Naive thymus-derived CD4-positive, alpha-beta T cell (primary cell): ENCODE data around the gene POPDC3. TPM values are rescaled to one million over a fixed set of nuclear protein-coding genes. Genes with fewer than 3 reads are reported as not detected.

Experiments
- ATAC-seq: fragments of 150-1000 bp; cut with Tn5 transposase; 2 replicates; pipeline ENCODE4 v1.10.0; 2021; ENCODE audit warnings: mild to moderate bottlenecking, moderate library complexity
- CTCF ChIA-PET: fragments of 350-600 bp; sonication (Branson Sonifier 250); formaldehyde crosslinking; loops from one replicate; lab custom pipeline; 2021; ENCODE audit warnings: antibody characterized with exemption; lab: Charles Lee
- POLR2A ChIA-PET: fragments of 350-600 bp; sonication (Branson Sonifier 250); formaldehyde crosslinking; loops from one replicate; lab custom pipeline; 2021; ENCODE audit warnings: antibody characterized with exemption, inconsistent platforms; lab: Charles Lee
- DNase-seq, 9 donors: peaks; one replicate each; pipeline versions ENCODE4 v3.0.0 to v3.0.0-alpha.2; 2020 to 2022; ENCODE audit warnings: mixed read lengths in 1 of 9
- H3K27ac ChIP-seq: one replicate; pipeline ENCODE4 v1.7.0; 2013; ENCODE audit warnings: mild to moderate bottlenecking, low read depth, low read length, moderate library complexity
- H3K27me3 ChIP-seq, 2 donors: one replicate each; pipeline ENCODE4 v1.7.0; 2013; ENCODE audit warnings: low read length in 2 of 2, mild to moderate bottlenecking in 2 of 2, moderate library complexity in 2 of 2; ENCODE audit not compliant: control insufficient read depth in 2 of 2, insufficient read depth in 2 of 2
- H3K36me3 ChIP-seq, 3 experiments: 1 replicate in 2 of 3; 2 replicates in 1 of 3; pipeline ENCODE4 v1.7.0; 2013; ENCODE audit warnings: low read length in 3 of 3, mild to moderate bottlenecking in 3 of 3, moderate library complexity in 1 of 3; ENCODE audit not compliant: insufficient read depth in 3 of 3, control insufficient read depth in 2 of 3
- H3K4me1 ChIP-seq, 2 donors: one replicate each; pipeline ENCODE4 v1.7.0; 2013; ENCODE audit warnings: low read length in 2 of 2, mild to moderate bottlenecking in 2 of 2, moderate library complexity in 1 of 2; ENCODE audit not compliant: control insufficient read depth in 2 of 2, insufficient read depth in 2 of 2
- H3K4me3 ChIP-seq: 2 replicates; pipeline ENCODE4 v1.7.0; 2013; ENCODE audit warnings: mild to moderate bottlenecking, low read length
- H3K9me3 ChIP-seq, 3 experiments: 1 replicate in 2 of 3; 2 replicates in 1 of 3; pipeline ENCODE4 v1.7.0; 2013; ENCODE audit warnings: low read length in 3 of 3; ENCODE audit not compliant: control insufficient read depth in 2 of 3
- H3K27ac Mint-ChIP-seq, 9 donors: one replicate each; pipeline ENCODE4 v1.8.0; 2020 to 2022; ENCODE audit warnings: mixed read lengths in 9 of 9, mild to moderate bottlenecking in 8 of 9, moderate library complexity in 5 of 9, inconsistent platforms in 2 of 9
- H3K27me3 Mint-ChIP-seq, 5 donors: one replicate each; pipeline ENCODE4 v1.8.0; 2021 to 2022; ENCODE audit warnings: mixed read lengths in 5 of 5, mild to moderate bottlenecking in 1 of 5
- H3K36me3 Mint-ChIP-seq, 5 donors: one replicate each; pipeline ENCODE4 v1.8.0; 2020 to 2022; ENCODE audit warnings: mixed read lengths in 5 of 5, mild to moderate bottlenecking in 3 of 5, inconsistent platforms in 1 of 5
- H3K4me1 Mint-ChIP-seq, 7 donors: one replicate each; pipeline ENCODE4 v1.8.0; 2020 to 2022; ENCODE audit warnings: mixed read lengths in 7 of 7, mild to moderate bottlenecking in 3 of 7, inconsistent platforms in 1 of 7
- H3K4me3 Mint-ChIP-seq, 10 donors: one replicate each; pipeline ENCODE4 v1.8.0; 2020 to 2022; ENCODE audit warnings: mild to moderate bottlenecking in 10 of 10, mixed read lengths in 10 of 10, moderate library complexity in 6 of 10, inconsistent platforms in 2 of 10
- H3K9me3 Mint-ChIP-seq, 11 donors: one replicate each; pipeline ENCODE4 v1.8.0; 2020 to 2022; ENCODE audit warnings: mixed read lengths in 11 of 11, mild to moderate bottlenecking in 4 of 11, inconsistent platforms in 1 of 11, moderate library complexity in 1 of 11
- intact Hi-C, 2 donors: fragments of 100-400 bp; cut with micrococcal nuclease; formaldehyde crosslinking; loops; one replicate each; pipeline ENCODE4 v1.15.1; 2023
- polyA plus RNA-seq, 2 donors: library from polyadenylated mRNA; unstranded; fragments of 300-500 nt; fragmentation: Illumina TruSeq; gene quantifications; one replicate each; pipeline ENCODE4 v1.2.3, GENCODE V29; 2021
- total RNA-seq, 6 experiments: library from RNA in 5 of 6; stranded (reverse) in 5 of 6; gene quantifications; 1 replicate in 5 of 6; 2 replicates in 1 of 6; pipeline ENCODE4 v1.2.3 and lab custom pipeline; 2021 to 2026

Gene POPDC3
- total and polyA plus RNA-seq, 7 experiments from 2014 or later, result not detected

GRCh38 chr6:105163183-105163582, 16.6 kb downstream of the POPDC3 start:
- Histone ChIP-seq H3K9me3 (no peaks in the 10 kb centered on the region), H3K4me1 (no peaks in the 10 kb centered on the region), H3K4me3 (no peak overlapping the region), H3K27me3 (peaks cover 0 to 3% of the 10 kb centered on the region in 2 donors), H3K27ac (no peak overlapping the region), H3K36me3 (no peaks in the 10 kb centered on the region)
- H3K27ac Mint-ChIP-seq, result no peak overlapping the region
- H3K4me3 Mint-ChIP-seq, result no peak overlapping the region
- POLR2A ChIA-PET, result no interaction called here
- peaks cover 20 to 51% (median 42%) of the 10 kb centered on the region in 5 donors for H3K27me3 Mint-ChIP-seq
- no peaks in the 10 kb centered on the region for H3K9me3 Mint-ChIP-seq
- intact Hi-C loops, result no loop called here
- CTCF ChIA-PET, result interaction anchor here (0.7 kb wide), 1 partner anchor 137 kb away, joined by 3 read pairs; no protein-coding TSS in a partner anchor
- ATAC-seq (no peak), DNase-seq (no peak)
- no peaks in the 10 kb centered on the region for H3K36me3 Mint-ChIP-seq
- no peaks in the 10 kb centered on the region for H3K4me1 Mint-ChIP-seq

DNA sequence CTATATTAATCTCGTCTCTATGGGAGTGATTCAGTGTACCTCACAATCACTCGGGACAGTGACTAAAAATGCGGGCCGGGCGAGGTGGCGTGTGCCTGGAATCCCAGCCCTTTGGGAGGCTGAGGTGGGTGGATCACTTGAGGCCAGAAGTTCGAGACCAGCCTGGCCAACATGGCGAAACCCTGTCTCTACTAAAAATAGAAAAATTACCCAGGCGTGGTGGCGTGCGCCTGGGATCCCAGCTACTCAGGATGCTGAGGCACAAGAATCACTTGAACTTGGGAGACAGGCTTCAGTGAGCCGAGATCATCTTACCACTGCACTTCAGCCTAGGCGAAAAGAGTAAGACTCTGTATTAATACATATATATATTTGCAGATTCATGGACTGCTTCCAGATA, 17.4 kb downstream of the POPDC3 start:
- no peaks in the 10 kb centered on the region for H3K4me1 ChIP-seq
- DNase-seq, result no peak
- ATAC-seq, result no peak
- no peaks in the 10 kb centered on the region for H3K9me3 ChIP-seq
- Mint-ChIP-seq H3K4me1 (no peaks in the 10 kb centered on the region), H3K27ac (no peak overlapping the region), H3K9me3 (no peaks in the 10 kb centered on the region), H3K27me3 (peaks cover 20 to 49% (median 38%) of the 10 kb centered on the region in 5 donors), H3K4me3 (no peak overlapping the region), H3K36me3 (no peaks in the 10 kb centered on the region)
- peaks cover 0 to 3% of the 10 kb centered on the region in 2 donors for H3K27me3 ChIP-seq
- H3K27ac ChIP-seq, result no peak overlapping the region
- no peak overlapping the region for H3K4me3 ChIP-seq
- H3K36me3 ChIP-seq, result no peaks in the 10 kb centered on the region
- ChIA-PET POLR2A (no interaction called here), CTCF (no interaction called here)
- intact Hi-C loops, result no loop called here

GRCh38 chr6:105161421-105161820, 18.4 kb downstream of the POPDC3 start:
- Mint-ChIP-seq H3K9me3 (no peaks in the 10 kb centered on the region), H3K4me3 (no peak overlapping the region), H3K27me3 (peaks cover 13 to 40% (median 30%) of the 10 kb centered on the region in 5 donors), H3K36me3 (no peaks in the 10 kb centered on the region), H3K4me1 (no peaks in the 10 kb centered on the region), H3K27ac (no peak overlapping the region)
- no peaks in the 10 kb centered on the region for H3K4me1 ChIP-seq
- ChIA-PET POLR2A (no interaction called here), CTCF (no interaction called here)
- no peak for ATAC-seq
- H3K9me3 ChIP-seq, result no peaks in the 10 kb centered on the region
- H3K36me3 ChIP-seq, result no peaks in the 10 kb centered on the region
- no peak overlapping the region for H3K27ac ChIP-seq
- H3K27me3 ChIP-seq, result peaks cover 0 to 3% of the 10 kb centered on the region in 2 donors
- intact Hi-C loops, result no loop called here
- no peak overlapping the region for H3K4me3 ChIP-seq
- no peak for DNase-seq

- Mint-ChIP-seq H3K36me3 (no peaks in the 10 kb centered on the region), H3K4me1 (peaks cover 0 to 2% (median 0%) of the 10 kb centered on the region in 7 donors), H3K27ac (no peak overlapping the region), H3K27me3 (peaks cover 15 to 22% (median 20%) of the 10 kb centered on the region in 5 donors), H3K9me3 (no peaks in the 10 kb centered on the region), H3K4me3 (no peak overlapping the region)
- H3K4me3 ChIP-seq, result no peak overlapping the region
- intact Hi-C loops, result no loop called here
- no peak for DNase-seq
- H3K4me1 ChIP-seq, result no peaks in the 10 kb centered on the region
- CTCF ChIA-PET, result no interaction called here
- H3K36me3 ChIP-seq, result no peaks in the 10 kb centered on the region
- no peaks in the 10 kb centered on the region for H3K27me3 ChIP-seq
- POLR2A ChIA-PET, result no interaction called here
- no peak for ATAC-seq
- H3K27ac ChIP-seq, result no peak overlapping the region
- H3K9me3 ChIP-seq, result no peaks in the 10 kb centered on the region
Measured at GRCh38 chr6:105153676-105154075, 26.1 kb downstream of the POPDC3 start.

GRCh38 chr6:105152880-105153279, 26.9 kb downstream of the POPDC3 start:
- H3K4me1 ChIP-seq, result no peaks in the 10 kb centered on the region
- DNase-seq, result no peak
- H3K9me3 ChIP-seq, result no peaks in the 10 kb centered on the region
- no peak for ATAC-seq
- Mint-ChIP-seq H3K4me3 (no peak overlapping the region), H3K4me1 (peaks cover 0 to 2% (median 0%) of the 10 kb centered on the region in 7 donors), H3K36me3 (no peaks in the 10 kb centered on the region), H3K27ac (no peak overlapping the region), H3K27me3 (peaks cover 9 to 18% (median 17%) of the 10 kb centered on the region in 5 donors), H3K9me3 (no peaks in the 10 kb centered on the region)
- no peak overlapping the region for H3K27ac ChIP-seq
- POLR2A ChIA-PET, result no interaction called here
- CTCF ChIA-PET, result no interaction called here
- intact Hi-C loops, result no loop called here
- H3K27me3 ChIP-seq, result no peaks in the 10 kb centered on the region
- no peak overlapping the region for H3K4me3 ChIP-seq
- H3K36me3 ChIP-seq, result no peaks in the 10 kb centered on the region

- POLR2A ChIA-PET, result no interaction called here
- Histone ChIP-seq H3K36me3 (no peaks in the 10 kb centered on the region), H3K9me3 (no peaks in the 10 kb centered on the region), H3K27ac (no peak overlapping the region), H3K4me1 (no peaks in the 10 kb centered on the region), H3K4me3 (no peak overlapping the region), H3K27me3 (no peaks in the 10 kb centered on the region)
- CTCF ChIA-PET, result no interaction called here
- no peaks in the 10 kb centered on the region for H3K36me3 Mint-ChIP-seq
- no peak overlapping the region for H3K4me3 Mint-ChIP-seq
- no peaks in the 10 kb centered on the region for H3K9me3 Mint-ChIP-seq
- ATAC-seq, result no peak
- peaks cover 9 to 18% (median 17%) of the 10 kb centered on the region in 5 donors for H3K27me3 Mint-ChIP-seq
- H3K4me1 Mint-ChIP-seq, result peaks cover 0 to 2% (median 0%) of the 10 kb centered on the region in 7 donors
- intact Hi-C loops, result no loop called here
- H3K27ac Mint-ChIP-seq, result no peak overlapping the region
- DNase-seq, result no peak
Measured at GRCh38 chr6:105151644-105152043, 28.2 kb downstream of the POPDC3 start.

DNA sequence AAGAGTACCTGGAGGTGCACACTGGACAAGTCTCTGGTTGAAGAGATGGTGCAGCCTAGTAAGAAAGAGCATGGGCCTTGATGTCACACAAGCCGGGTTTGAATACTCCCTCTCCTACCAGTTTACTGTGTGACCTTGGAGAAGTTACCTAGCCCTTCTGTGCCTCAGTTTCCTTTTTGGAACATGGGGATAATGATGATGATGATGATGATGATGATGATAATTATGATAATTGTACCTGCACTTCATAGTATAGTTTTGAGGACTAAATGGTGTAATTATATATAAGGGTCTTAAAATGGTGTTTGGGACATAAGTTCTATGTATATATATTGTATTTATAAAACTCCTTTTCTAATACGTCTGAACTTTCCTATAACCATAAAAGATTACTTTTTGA, 41.7 kb downstream of the POPDC3 start:
- CTCF ChIA-PET, result no interaction called here
- ATAC-seq (no peak), DNase-seq (no peak)
- no peaks in the 10 kb centered on the region for H3K36me3 Mint-ChIP-seq
- peaks cover 70 to 84% (median 75%) of the 10 kb centered on the region in 5 donors for H3K27me3 Mint-ChIP-seq
- peak overlapping the region in 8 of 10 donors; percentile 29 to 80 (median 66) for H3K4me3 Mint-ChIP-seq
- POLR2A ChIA-PET, result no interaction called here
- H3K27me3 ChIP-seq, result peaks cover 0 to 12% of the 10 kb centered on the region in 2 donors
- no peak overlapping the region for H3K27ac ChIP-seq
- no peaks in the 10 kb centered on the region for H3K36me3 ChIP-seq
- intact Hi-C loops, result no loop called here
- no peaks in the 10 kb centered on the region for H3K4me1 ChIP-seq
- H3K9me3 Mint-ChIP-seq, result peaks cover 0 to 2% (median 0%) of the 10 kb centered on the region in 11 donors
- no peak overlapping the region for H3K4me3 ChIP-seq
- H3K27ac Mint-ChIP-seq, result no peak overlapping the region
- H3K9me3 ChIP-seq, result no peaks in the 10 kb centered on the region
- H3K4me1 Mint-ChIP-seq, result peaks cover 0 to 17% (median 11%) of the 10 kb centered on the region in 7 donors
